Measurements from ENCODE around the gene LRRC14B. TPM values are rescaled to one million over a fixed set of nuclear protein-coding genes. Genes with fewer than 3 reads are reported as not detected.

Gene LRRC14B
- total and polyA plus RNA-seq, 2 of the 13 experiments (the other 11 are each of a cell fraction or from before 2014, with no cell fraction given) = not detected

DNA sequence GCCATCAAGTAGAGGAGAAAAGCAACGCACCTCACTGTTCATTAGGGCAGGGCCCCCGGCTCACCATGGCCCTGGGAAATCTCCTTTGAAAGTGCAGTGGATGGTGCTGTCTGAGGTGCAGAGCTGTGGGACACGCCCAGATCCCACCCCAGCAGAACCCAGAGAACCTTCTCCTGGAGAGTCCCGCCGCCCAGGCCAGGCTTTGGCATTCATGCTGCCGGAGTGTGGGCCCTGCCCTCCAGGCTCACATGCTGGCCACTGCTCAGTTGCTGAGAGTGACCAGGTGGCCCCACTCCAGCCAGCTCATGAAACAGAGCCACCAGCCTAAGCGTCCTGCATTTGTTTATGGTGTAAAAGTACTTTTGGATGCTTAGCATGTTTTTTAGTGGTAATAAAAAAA, 23.8 kb upstream of the LRRC14B start:
- 33% methylated on average over 3 of the region's 7 CpGs for WGBS (ENCODE audit: low lambda C conversion rate)
- Histone ChIP-seq H3K4me2 (ENCODE audit: low read depth, low read length) (no peak overlapping the region), H3K27ac (ENCODE audit: extremely low read length, insufficient read depth, low read length) (no peak overlapping the region), H3K4me3 (replicated peaks in 1 of 3; ENCODE audit: insufficient read depth in 1 of 3, low read depth in 2 of 3, low read length in 3 of 3) (no peak overlapping the region), H3K36me3 (replicated peaks in 1 of 2; ENCODE audit: control insufficient read depth in 1 of 2, insufficient read depth in 2 of 2, low read length in 2 of 2) (no peaks in the 10 kb centered on the region), H3K4me1 (ENCODE audit: insufficient read depth, low read length) (no peaks in the 10 kb centered on the region), H3K27me3 (ENCODE audit: control insufficient read depth in 1 of 2, insufficient read depth in 2 of 2, low read length in 2 of 2) (peaks cover 3 to 21% of the 10 kb centered on the region in 2 experiments; a peak in 3 of 5 replicates), H3K9me3 (ENCODE audit: low read length) (no peaks in the 10 kb centered on the region), H4K20me1 (ENCODE audit: insufficient read depth, low read length) (no peaks in the 10 kb centered on the region), H2AFZ (ENCODE audit: low read length) (no peak overlapping the region), H3K9ac (ENCODE audit: insufficient read depth, low read depth, low read length) (no peak overlapping the region), H3K79me2 (ENCODE audit: insufficient read depth, low read length) (no peaks in the 10 kb centered on the region)
- ChIA-PET POLR2A (no interaction called here), CTCF (ENCODE audit: low intra/inter-chr PET ratio, low total read pairs) (no interaction called here)
- DNase-seq (ENCODE audit: low spot score) (no peak), FAIRE-seq (no peak), ATAC-seq (no peak; the same call in 2 of the 3 replicates)
- in situ Hi-C loops (cut with HindIII; ENCODE audit: extremely low pct_ligation_motif_present, low pct_unique_long_range_greater_than_20kb) = no loop called here
- intact Hi-C loops (cut with micrococcal nuclease; ENCODE audit: unreplicated experiment) = no loop called here
- TF ChIP-seq, protein P1, sequence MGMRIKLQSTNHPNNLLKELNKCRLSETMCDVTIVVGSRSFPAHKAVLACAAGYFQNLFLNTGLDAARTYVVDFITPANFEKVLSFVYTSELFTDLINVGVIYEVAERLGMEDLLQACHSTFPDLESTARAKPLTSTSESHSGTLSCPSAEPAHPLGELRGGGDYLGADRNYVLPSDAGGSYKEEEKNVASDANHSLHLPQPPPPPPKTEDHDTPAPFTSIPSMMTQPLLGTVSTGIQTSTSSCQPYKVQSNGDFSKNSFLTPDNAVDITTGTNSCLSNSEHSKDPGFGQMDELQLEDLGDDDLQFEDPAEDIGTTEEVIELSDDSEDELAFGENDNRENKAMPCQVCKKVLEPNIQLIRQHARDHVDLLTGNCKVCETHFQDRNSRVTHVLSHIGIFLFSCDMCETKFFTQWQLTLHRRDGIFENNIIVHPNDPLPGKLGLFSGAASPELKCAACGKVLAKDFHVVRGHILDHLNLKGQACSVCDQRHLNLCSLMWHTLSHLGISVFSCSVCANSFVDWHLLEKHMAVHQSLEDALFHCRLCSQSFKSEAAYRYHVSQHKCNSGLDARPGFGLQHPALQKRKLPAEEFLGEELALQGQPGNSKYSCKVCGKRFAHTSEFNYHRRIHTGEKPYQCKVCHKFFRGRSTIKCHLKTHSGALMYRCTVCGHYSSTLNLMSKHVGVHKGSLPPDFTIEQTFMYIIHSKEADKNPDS (CRISPR knock-in tag; IDR thresholded peaks at IDR 0.05) = no peak
- TF ChIP-seq PHF5A (CRISPR knock-in tag; IDR thresholded peaks at IDR 0.05; ENCODE audit: low read depth, unreplicated experiment) (no peak), MAF1 (CRISPR knock-in tag; IDR thresholded peaks at IDR 0.05; ENCODE audit: borderline replicate concordance) (no peak), HCFC1 (IDR thresholded peaks at IDR 0.05; ENCODE audit: low read depth, low read length) (no peak), HMG20B (CRISPR knock-in tag; conservative IDR thresholded peaks at IDR 0.05) (no peak), ZNF766 (CRISPR knock-in tag; IDR thresholded peaks at IDR 0.05; ENCODE audit: borderline replicate concordance) (no peak), ZFP82 (CRISPR knock-in tag; IDR thresholded peaks at IDR 0.05; ENCODE audit: borderline replicate concordance) (no peak), ATF1 (CRISPR knock-in tag; IDR thresholded peaks at IDR 0.05) (no peak)
- TF ChIP-seq, protein P2, sequence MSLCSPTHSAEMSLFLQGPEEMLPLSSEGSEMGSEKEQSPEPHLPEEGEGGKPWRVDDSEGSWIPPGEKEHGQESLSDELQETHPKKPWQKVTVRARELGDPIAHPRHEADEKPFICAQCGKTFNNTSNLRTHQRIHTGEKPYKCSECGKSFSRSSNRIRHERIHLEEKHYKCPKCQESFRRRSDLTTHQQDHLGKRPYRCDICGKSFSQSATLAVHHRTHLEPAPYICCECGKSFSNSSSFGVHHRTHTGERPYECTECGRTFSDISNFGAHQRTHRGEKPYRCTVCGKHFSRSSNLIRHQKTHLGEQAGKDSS (CRISPR knock-in tag; IDR thresholded peaks at IDR 0.05; ENCODE audit: borderline replicate concordance, low read depth) = no peak
- TF ChIP-seq, protein P3, sequence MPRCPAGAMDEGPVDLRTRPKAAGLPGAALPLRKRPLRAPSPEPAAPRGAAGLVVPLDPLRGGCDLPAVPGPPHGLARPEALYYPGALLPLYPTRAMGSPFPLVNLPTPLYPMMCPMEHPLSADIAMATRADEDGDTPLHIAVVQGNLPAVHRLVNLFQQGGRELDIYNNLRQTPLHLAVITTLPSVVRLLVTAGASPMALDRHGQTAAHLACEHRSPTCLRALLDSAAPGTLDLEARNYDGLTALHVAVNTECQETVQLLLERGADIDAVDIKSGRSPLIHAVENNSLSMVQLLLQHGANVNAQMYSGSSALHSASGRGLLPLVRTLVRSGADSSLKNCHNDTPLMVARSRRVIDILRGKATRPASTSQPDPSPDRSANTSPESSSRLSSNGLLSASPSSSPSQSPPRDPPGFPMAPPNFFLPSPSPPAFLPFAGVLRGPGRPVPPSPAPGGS (CRISPR knock-in tag; IDR thresholded peaks at IDR 0.05) = no peak
- no TSS peak for BruUV-seq (replicated peaks)
